Smooth muscle cell (in vitro differentiated cells): ENCODE measurements around the gene AIFM2. TPM values are rescaled to one million over a fixed set of nuclear protein-coding genes. Genes with fewer than 3 reads are reported as not detected.

Source experiments
- DNase-seq: peaks from one replicate; lab custom pipeline; 2025; ENCODE audit not compliant: unreplicated experiment; lab: John Stamatoyannopoulos, UW
- H2AFZ ChIP-seq: fragments of 200-600 bp; sonication (generic); 2 replicates; pipeline ENCODE4 v1.6.0; 2016; ENCODE audit warnings: antibody characterized with exemption, low read depth, mild to moderate bottlenecking
- H3F3A ChIP-seq: fragments of 200-600 bp; sonication (generic); 2 replicates; pipeline ENCODE4 v1.6.0; 2017; ENCODE audit warnings: antibody characterized with exemption, low read depth
- H3K27ac ChIP-seq: fragments of 200-600 bp; sonication (generic); 2 replicates; pipeline ENCODE4 v1.5.1; 2016; ENCODE audit warnings: low read depth, mild to moderate bottlenecking
- H3K27me3 ChIP-seq: fragments of 200-600 bp; sonication (generic); 2 replicates; pipeline ENCODE4 v1.6.1; 2016; ENCODE audit warnings: low read depth, mild to moderate bottlenecking
- H3K36me3 ChIP-seq: fragments of 200-600 bp; sonication (generic); 2 replicates; pipeline ENCODE4 v1.5.1; 2016; ENCODE audit warnings: low read depth
- H3K4me1 ChIP-seq: fragments of 200-600 bp; sonication (generic); 2 replicates; pipeline ENCODE4 v1.5.1; 2016; ENCODE audit warnings: low read depth
- H3K4me2 ChIP-seq: fragments of 200-600 bp; sonication (generic); 2 replicates; pipeline ENCODE4 v1.6.0; 2016; ENCODE audit warnings: mild to moderate bottlenecking
- H3K4me3 ChIP-seq: fragments of 200-600 bp; sonication (generic); 2 replicates; pipeline ENCODE4 v1.5.1; 2016; ENCODE audit warnings: mild to moderate bottlenecking
- H3K79me2 ChIP-seq: fragments of 200-600 bp; sonication (generic); 2 replicates; pipeline ENCODE4 v1.6.0; 2016; ENCODE audit warnings: low read depth, mild to moderate bottlenecking
- H3K9ac ChIP-seq: fragments of 200-600 bp; sonication (generic); 2 replicates; pipeline ENCODE4 v1.6.0; 2016; ENCODE audit warnings: low read depth
- H3K9me3 ChIP-seq: fragments of 200-600 bp; sonication (generic); replicated peaks from 2 replicates; pipeline ENCODE4 v1.5.1; 2016; ENCODE audit warnings: low read depth
- H4K20me1 ChIP-seq: fragments of 200-600 bp; sonication (generic); 2 replicates; pipeline ENCODE4 v1.6.0; 2016; ENCODE audit warnings: low read depth
- WGBS: methylation state at CpG from one replicate; pipeline ENCODE4 v1.1.7; 2016; ENCODE audit warnings: low lambda C conversion rate; 5-methylcytosine and 5-hydroxymethylcytosine counted together
- polyA plus RNA-seq: library from polyadenylated mRNA; unstranded; fragments of >200 nt; fragmentation: Nextera tagmentation; extraction: Ambion mirVana; gene quantifications from 2 replicates; pipeline ENCODE4 v1.2.1, GENCODE V29; 2016
- total RNA-seq: library from RNA; depleted of rRNA; stranded (reverse); fragments of >200 nt; gene quantifications from 2 replicates; pipeline ENCODE4 v1.2.3, GENCODE V29; 2014
- TF ChIP-seq, protein P1 (sequence below): fragments of 200-600 bp; sonication (generic); IDR thresholded peaks from 2 replicates; pipeline ENCODE4 v1.5.1; 2017; ENCODE audit warnings: borderline replicate concordance, mild to moderate bottlenecking, antibody characterized with exemption; ENCODE audit not compliant: insufficient read depth, poor library complexity, severe bottlenecking

Gene AIFM2
- total and polyA plus RNA-seq, 2 experiments from 2014 or later: 2.2 to 3.6 TPM

DNA sequence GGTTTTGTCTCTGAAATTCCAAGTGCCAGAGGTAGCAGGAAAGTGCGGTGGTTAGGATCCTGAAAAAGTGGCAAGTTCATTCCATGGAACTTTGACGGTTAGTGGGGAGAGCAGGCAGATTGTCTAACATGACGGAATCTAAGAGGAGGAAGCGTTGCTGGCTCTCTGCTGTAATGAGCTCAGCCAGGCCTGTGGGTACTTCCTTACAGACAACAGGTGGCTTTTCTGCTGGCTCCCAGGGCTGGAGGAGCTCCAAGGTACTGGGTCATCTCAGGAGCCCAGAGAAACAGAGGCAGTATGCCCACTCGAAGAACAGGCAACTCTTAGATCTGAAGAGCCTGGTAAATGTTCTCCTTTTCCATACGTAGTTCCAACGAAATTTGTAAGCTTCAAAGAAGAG is 3.1 kb upstream of the AIFM2 start:
- Histone ChIP-seq H3K9me3 (no peaks in the 10 kb centered on the region), H4K20me1 (peaks cover 3% of the 10 kb centered on the region), H3K4me3 (no peak overlapping the region), H3F3A (no peaks in the 10 kb centered on the region), H3K36me3 (no peaks in the 10 kb centered on the region), H3K27ac (no peak overlapping the region), H3K4me1 (peaks cover 3% of the 10 kb centered on the region), H2AFZ (no peak overlapping the region), H3K9ac (no peak overlapping the region), H3K79me2 (no peaks in the 10 kb centered on the region), H3K4me2 (no peak overlapping the region), H3K27me3 (no peaks in the 10 kb centered on the region)
- WGBS: 84% methylated on average over 7 of the region's 7 CpGs
- DNase-seq: no peak
- TF ChIP-seq, protein P1, sequence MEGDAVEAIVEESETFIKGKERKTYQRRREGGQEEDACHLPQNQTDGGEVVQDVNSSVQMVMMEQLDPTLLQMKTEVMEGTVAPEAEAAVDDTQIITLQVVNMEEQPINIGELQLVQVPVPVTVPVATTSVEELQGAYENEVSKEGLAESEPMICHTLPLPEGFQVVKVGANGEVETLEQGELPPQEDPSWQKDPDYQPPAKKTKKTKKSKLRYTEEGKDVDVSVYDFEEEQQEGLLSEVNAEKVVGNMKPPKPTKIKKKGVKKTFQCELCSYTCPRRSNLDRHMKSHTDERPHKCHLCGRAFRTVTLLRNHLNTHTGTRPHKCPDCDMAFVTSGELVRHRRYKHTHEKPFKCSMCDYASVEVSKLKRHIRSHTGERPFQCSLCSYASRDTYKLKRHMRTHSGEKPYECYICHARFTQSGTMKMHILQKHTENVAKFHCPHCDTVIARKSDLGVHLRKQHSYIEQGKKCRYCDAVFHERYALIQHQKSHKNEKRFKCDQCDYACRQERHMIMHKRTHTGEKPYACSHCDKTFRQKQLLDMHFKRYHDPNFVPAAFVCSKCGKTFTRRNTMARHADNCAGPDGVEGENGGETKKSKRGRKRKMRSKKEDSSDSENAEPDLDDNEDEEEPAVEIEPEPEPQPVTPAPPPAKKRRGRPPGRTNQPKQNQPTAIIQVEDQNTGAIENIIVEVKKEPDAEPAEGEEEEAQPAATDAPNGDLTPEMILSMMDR: no peak

GRCh38 chr10:70135046-70135445 is 2.4 kb upstream of the AIFM2 start:
- 87% methylated on average over 3 of the region's 3 CpGs for WGBS
- Histone ChIP-seq H3K27me3 (no peaks in the 10 kb centered on the region), H3K4me2 (no peak overlapping the region), H3K9me3 (no peaks in the 10 kb centered on the region), H3K4me1 (peaks cover 3% of the 10 kb centered on the region), H2AFZ (no peak overlapping the region), H3K4me3 (no peak overlapping the region), H3F3A (no peaks in the 10 kb centered on the region), H3K9ac (no peak overlapping the region), H3K79me2 (no peaks in the 10 kb centered on the region), H3K36me3 (no peaks in the 10 kb centered on the region), H3K27ac (no peak overlapping the region), H4K20me1 (no peaks in the 10 kb centered on the region)
- no peak for DNase-seq
- TF ChIP-seq, protein P1: no peak

DNA sequence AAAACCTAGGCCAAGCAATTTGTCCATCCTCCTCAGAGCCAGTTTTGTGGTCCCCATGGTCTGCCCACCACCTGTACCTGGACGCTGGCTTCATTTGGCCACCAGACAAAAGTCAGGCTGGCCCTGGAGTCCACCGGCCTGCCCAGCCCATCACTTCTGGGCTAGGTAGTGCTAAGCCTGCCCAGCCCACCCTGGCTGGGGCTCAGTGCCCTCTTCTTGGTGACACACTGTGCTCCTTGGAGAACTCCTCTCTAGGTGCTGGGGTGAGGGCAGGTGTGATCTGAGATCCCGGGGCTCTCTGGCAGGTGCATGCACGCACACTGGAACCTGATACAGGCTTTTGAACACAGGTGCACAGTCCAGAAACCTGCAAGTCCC is 1.1 kb downstream of the AIFM2 start:
- DNase-seq: no peak
- 96% methylated on average over 4 of the region's 4 CpGs for WGBS
- Histone ChIP-seq H3K4me2 (peak overlapping the region; percentile 96), H4K20me1 (no peaks in the 10 kb centered on the region), H3F3A (no peaks in the 10 kb centered on the region), H2AFZ (no peak overlapping the region), H3K9me3 (no peaks in the 10 kb centered on the region), H3K36me3 (no peaks in the 10 kb centered on the region), H3K79me2 (no peaks in the 10 kb centered on the region), H3K4me1 (peaks cover 3% of the 10 kb centered on the region), H3K9ac (no peak overlapping the region), H3K27ac (no peak overlapping the region), H3K4me3 (peak overlapping the region; percentile 67), H3K27me3 (no peaks in the 10 kb centered on the region)
- TF ChIP-seq, protein P1: no peak

DNA sequence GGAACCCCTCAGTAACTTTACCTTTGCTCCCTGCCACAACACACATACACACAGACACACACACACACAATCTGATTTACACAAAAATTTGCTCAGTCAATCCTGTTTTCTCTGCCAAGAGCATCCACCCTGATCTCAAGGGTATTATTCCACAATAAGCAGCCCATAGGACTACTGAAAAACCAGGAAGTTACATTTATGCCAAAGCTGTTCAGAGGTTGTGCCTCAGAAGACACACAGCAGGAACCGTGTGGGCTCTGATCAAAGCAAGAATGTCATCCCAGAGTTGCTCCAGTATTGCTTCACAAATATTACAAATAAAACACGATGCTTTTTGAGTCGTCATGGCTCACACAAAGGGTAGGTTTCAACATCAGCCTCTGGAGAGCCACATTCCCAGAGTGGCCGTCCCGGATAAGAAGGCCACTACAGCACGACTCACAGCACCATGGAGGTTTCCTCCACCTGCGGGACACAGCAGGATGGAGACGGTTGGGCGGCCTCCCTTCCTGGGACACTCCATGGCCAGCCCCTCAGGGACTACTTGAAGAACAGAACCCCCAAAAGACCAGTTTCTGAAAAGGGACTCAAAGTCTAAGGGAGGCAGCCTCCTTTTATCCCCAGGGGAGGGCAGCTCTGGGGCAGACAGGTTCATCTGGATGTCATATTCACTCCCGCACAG is 1.6 kb downstream of the AIFM2 start:
- no peak overlapping the region for H3K9ac ChIP-seq
- TF ChIP-seq, protein P1: no peak
- H4K20me1 ChIP-seq: no peaks in the 10 kb centered on the region
- DNase-seq: no peak
- no peak overlapping the region for H3K4me2 ChIP-seq
- no peaks in the 10 kb centered on the region for H3K36me3 ChIP-seq
- WGBS: 72% methylated on average over 10 of the region's 10 CpGs
- H3K4me3 ChIP-seq: no peak overlapping the region
- no peak overlapping the region for H3K27ac ChIP-seq
- no peaks in the 10 kb centered on the region for H3K27me3 ChIP-seq
- peaks cover 3% of the 10 kb centered on the region for H3K4me1 ChIP-seq
- no peaks in the 10 kb centered on the region for H3K79me2 ChIP-seq
- H3F3A ChIP-seq: no peaks in the 10 kb centered on the region
- H3K9me3 ChIP-seq: no peaks in the 10 kb centered on the region
- no peak overlapping the region for H2AFZ ChIP-seq
